B cell (primary cell): Measurements from ENCODE around the gene CMC1. TPM values are rescaled to one million over a fixed set of nuclear protein-coding genes. Genes with fewer than 3 reads are reported as not detected.

ENCODE experiments used
- ATAC-seq: fragments of 200-7000 bp; cut with Tn5 transposase; one replicate; pipeline ENCODE4 v1.10.0; 2021; ENCODE audit warnings: low read depth, mild to moderate bottlenecking, moderate number of reproducible peaks, moderate library complexity
- CTCF ChIA-PET: fragments of 350-600 bp; sonication (Branson Sonifier 250); formaldehyde crosslinking; loops from one replicate; lab custom pipeline; 2021; ENCODE audit warnings: antibody characterized with exemption, inconsistent platforms; lab: Charles Lee
- POLR2A ChIA-PET: fragments of 350-600 bp; sonication (Branson Sonifier 250); formaldehyde crosslinking; loops from one replicate; lab custom pipeline; 2021; ENCODE audit warnings: antibody characterized with exemption; lab: Charles Lee
- DNase-seq: peaks from one replicate; pipeline ENCODE4 v3.0.0; 2013
- H2AFZ ChIP-seq: 2 replicates; pipeline ENCODE4 v1.6.1; 2012; ENCODE audit warnings: mild to moderate bottlenecking, low read depth, low read length; ENCODE audit not compliant: insufficient read depth, poor library complexity, severe bottlenecking
- H3K27ac ChIP-seq, 2 donors: 1 replicate in 1 of 2; 2 replicates in 1 of 2; pipeline ENCODE4 v1.5.1; 2012 to 2013; ENCODE audit warnings: low read length in 2 of 2, mild to moderate bottlenecking in 2 of 2, moderate library complexity in 1 of 2
- H3K27me3 ChIP-seq, 4 experiments: fragments of 200-600 bp in 1 of 4; sonication (generic) in 1 of 4; replicated peaks in 1 of 4; 1 replicate in 2 of 4; 2 replicates in 2 of 4; pipeline versions ENCODE4 v1.6.1 to v1.7.0; 2013 to 2016; ENCODE audit warnings: low read length in 3 of 4, mild to moderate bottlenecking in 2 of 4, mixed read lengths in 1 of 4, moderate library complexity in 1 of 4; ENCODE audit not compliant: insufficient read depth in 4 of 4, control insufficient read depth in 3 of 4; ENCODE audit errors: control extremely low read depth in 1 of 4
- H3K36me3 ChIP-seq, 2 experiments: replicated peaks in 1 of 2; 1 replicate in 1 of 2; 2 replicates in 1 of 2; pipeline versions ENCODE4 v1.6.1 to v1.7.1; 2013; ENCODE audit warnings: low read length in 1 of 2; ENCODE audit not compliant: insufficient read depth in 2 of 2, control insufficient read depth in 1 of 2; ENCODE audit errors: control extremely low read depth in 1 of 2, extremely low read depth in 1 of 2
- H3K4me1 ChIP-seq, 2 donors: fragments of 200-600 bp in 1 of 2; sonication (generic) in 1 of 2; 1 replicate in 1 of 2; 2 replicates in 1 of 2; pipeline versions ENCODE4 v1.5.1 to v1.6.1; 2013 to 2017; ENCODE audit warnings: low read length in 2 of 2; ENCODE audit not compliant: control insufficient read depth in 2 of 2, insufficient read depth in 2 of 2
- H3K4me2 ChIP-seq: replicated peaks from 2 replicates; pipeline ENCODE3; 2012; ENCODE audit warnings: mild to moderate bottlenecking, low read depth, low read length; ENCODE audit not compliant: poor library complexity, severe bottlenecking
- H3K4me3 ChIP-seq, 5 experiments: fragments of 200-600 bp in 1 of 5; sonication (generic) in 1 of 5; 1 replicate in 3 of 5; 2 replicates in 2 of 5; pipeline versions ENCODE4 v1.5.1 to v1.7.0; 2011 to 2016; ENCODE audit warnings: low read length in 4 of 5, mild to moderate bottlenecking in 4 of 5, low read depth in 2 of 5, control low read depth in 1 of 5, moderate library complexity in 1 of 5; ENCODE audit not compliant: insufficient read depth in 1 of 5; ENCODE audit errors: control extremely low read depth in 1 of 5, extremely low read depth in 1 of 5
- H3K79me2 ChIP-seq: fragments of 200-600 bp; sonication (generic); one replicate; pipeline ENCODE4 v1.6.0; 2016; ENCODE audit warnings: low read length; ENCODE audit not compliant: control insufficient read depth, insufficient read depth
- H3K9ac ChIP-seq: fragments of 200-600 bp; sonication (generic); 2 replicates; pipeline ENCODE4 v1.6.1; 2017; ENCODE audit warnings: mild to moderate bottlenecking, low read length, moderate library complexity
- H3K9me3 ChIP-seq, 3 donors: one replicate each; pipeline versions ENCODE4 v1.6.1 to v1.7.1; 2013; ENCODE audit warnings: low read length in 2 of 3; ENCODE audit not compliant: control insufficient read depth in 2 of 3, insufficient read depth in 1 of 3; ENCODE audit errors: control extremely low read depth in 1 of 3
- H4K20me1 ChIP-seq: 2 replicates; pipeline ENCODE4 v1.6.0; 2012; ENCODE audit warnings: mild to moderate bottlenecking, low read length; ENCODE audit not compliant: insufficient read depth, control insufficient read depth, poor library complexity, severe bottlenecking
- H3K27ac Mint-ChIP-seq: one replicate; pipeline ENCODE4 v1.8.0; 2021; ENCODE audit warnings: mixed read lengths
- H3K27me3 Mint-ChIP-seq: one replicate; pipeline ENCODE4 v1.8.0; 2021; ENCODE audit warnings: mixed read lengths
- H3K4me1 Mint-ChIP-seq: one replicate; pipeline ENCODE4 v1.8.0; 2021; ENCODE audit warnings: mixed read lengths
- H3K4me3 Mint-ChIP-seq: one replicate; pipeline ENCODE4 v1.8.0; 2021; ENCODE audit warnings: mixed read lengths
- H3K9me3 Mint-ChIP-seq: one replicate; pipeline ENCODE4 v1.8.0; 2022; ENCODE audit warnings: mixed read lengths; ENCODE audit not compliant: insufficient read depth
- EZH2 ChIP-seq: IDR thresholded peaks from 2 replicates; pipeline ENCODE4 v1.6.1; 2012; ENCODE audit warnings: borderline replicate concordance, low read depth, mild to moderate bottlenecking, moderate library complexity, low read length; ENCODE audit not compliant: insufficient read depth, poor library complexity, severe bottlenecking
- WGBS: methylation state at CpG from one replicate; pipeline ENCODE4 v1.1.5; 2013; ENCODE audit warnings: missing lambda C conversion rate; ENCODE audit not compliant: insufficient coverage; 5-methylcytosine and 5-hydroxymethylcytosine counted together
- intact Hi-C: fragments of 100-400 bp; cut with micrococcal nuclease; formaldehyde crosslinking; loops from one replicate; pipeline ENCODE4 v1.10.0; 2022
- polyA plus RNA-seq: library from polyadenylated mRNA; depleted of rRNA; stranded (reverse); fragments of >200 nt; gene quantifications from 2 replicates; pipeline ENCODE4 v1.2.3, GENCODE V29; 2012
- total RNA-seq, 2 donors: library from RNA; stranded (reverse); fragments of 120-200 nt in 1 of 2; gene quantifications; 1 replicate in 1 of 2; 2 replicates in 1 of 2; pipeline versions ENCODE4 v1.2.3 to v1.2.4, GENCODE V29; 2013 to 2022
- TF ChIP-seq, protein P1 (sequence below): fragments of 200-600 bp; IDR thresholded peaks from one replicate; pipeline ENCODE4 v1.8.0; 2022; ENCODE audit warnings: antibody characterized with exemption, mild to moderate bottlenecking

The CMC1 gene
- total and polyA plus RNA-seq, 2 donors (not counting 1 experiment from before 2014, with no cell fraction given): 6.7 to 14.5 TPM

DNA sequence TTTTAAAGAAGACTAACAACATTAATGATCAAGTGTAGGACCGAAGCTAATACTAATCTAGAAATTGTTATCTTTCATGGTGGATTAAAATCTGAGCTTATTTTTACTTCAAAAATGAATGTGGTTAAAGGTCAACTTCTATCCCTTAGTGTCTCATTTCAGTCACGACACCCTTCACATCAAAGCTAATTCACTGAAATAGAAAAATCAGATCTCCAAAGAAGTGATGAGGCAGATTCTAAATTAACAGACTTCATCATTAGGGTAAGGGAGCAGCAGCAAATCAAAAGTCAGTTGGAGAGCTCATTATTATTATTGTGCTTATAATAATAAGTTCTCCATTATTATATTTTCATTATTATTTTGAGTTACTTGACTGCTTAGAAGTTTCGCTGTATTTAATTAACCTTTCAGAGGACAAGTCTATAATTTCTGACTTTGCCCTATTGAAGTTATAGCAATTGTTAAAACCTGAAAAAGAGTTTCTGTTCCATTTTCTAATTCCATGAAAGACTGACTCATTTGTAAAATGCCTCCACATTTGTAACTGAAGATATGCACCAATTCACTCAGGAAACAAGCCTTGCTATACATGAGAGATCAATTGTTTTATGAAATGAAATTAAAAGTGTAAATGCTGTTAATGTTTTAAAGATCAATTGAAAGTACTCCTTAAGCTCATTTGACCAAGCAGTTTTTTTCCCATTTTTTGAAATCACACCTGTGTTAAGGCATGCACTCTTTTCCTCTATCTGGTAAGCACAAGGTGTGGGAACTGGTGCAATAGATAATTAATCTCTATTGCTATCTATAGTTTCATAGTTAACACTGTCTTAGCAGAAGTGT, 23.1 kb upstream of the CMC1 start:
- Mint-ChIP-seq H3K4me3 (no peak overlapping the region), H3K27me3 (peaks cover 7% of the 10 kb centered on the region)
- CTCF ChIA-PET: no interaction called here

DNA sequence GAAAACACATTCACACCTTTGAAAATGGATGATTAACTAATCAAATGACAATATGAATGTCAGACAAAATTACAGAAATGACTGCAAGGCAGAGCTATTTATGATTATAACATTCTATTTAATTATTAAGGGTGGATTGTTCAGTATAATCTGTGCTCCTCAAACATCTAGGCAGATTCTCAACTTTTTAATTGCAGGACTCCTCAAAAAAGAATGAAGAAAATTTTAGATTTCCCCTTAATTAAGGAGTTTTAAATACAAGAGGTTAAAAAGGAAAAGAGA, 22.6 kb upstream of the CMC1 start:
- intact Hi-C loops: no loop called here
- Mint-ChIP-seq H3K4me3 (no peak overlapping the region), H3K27ac (no peak overlapping the region), H3K4me1 (no peaks in the 10 kb centered on the region), H3K9me3 (no peaks in the 10 kb centered on the region), H3K27me3 (peaks cover 8% of the 10 kb centered on the region)
- no peaks in the 10 kb centered on the region for H3K36me3 ChIP-seq
- CTCF ChIA-PET: no interaction called here
- H3K4me2 ChIP-seq: no peak overlapping the region
- peaks cover 0 to 5% (median 0%) of the 10 kb centered on the region in 4 experiments for H3K27me3 ChIP-seq
- POLR2A ChIA-PET: no interaction called here
- ATAC-seq (no peak), DNase-seq (no peak)
- H3K9me3 ChIP-seq: peaks cover 0 to 2% (median 2%) of the 10 kb centered on the region in 3 donors
- no peaks in the 10 kb centered on the region for H4K20me1 ChIP-seq
- no peak overlapping the region for H2AFZ ChIP-seq
- no peak overlapping the region for H3K9ac ChIP-seq
- no peaks in the 10 kb centered on the region for H3K4me1 ChIP-seq
- no peak for TF ChIP-seq EZH2
- TF ChIP-seq, protein P1, sequence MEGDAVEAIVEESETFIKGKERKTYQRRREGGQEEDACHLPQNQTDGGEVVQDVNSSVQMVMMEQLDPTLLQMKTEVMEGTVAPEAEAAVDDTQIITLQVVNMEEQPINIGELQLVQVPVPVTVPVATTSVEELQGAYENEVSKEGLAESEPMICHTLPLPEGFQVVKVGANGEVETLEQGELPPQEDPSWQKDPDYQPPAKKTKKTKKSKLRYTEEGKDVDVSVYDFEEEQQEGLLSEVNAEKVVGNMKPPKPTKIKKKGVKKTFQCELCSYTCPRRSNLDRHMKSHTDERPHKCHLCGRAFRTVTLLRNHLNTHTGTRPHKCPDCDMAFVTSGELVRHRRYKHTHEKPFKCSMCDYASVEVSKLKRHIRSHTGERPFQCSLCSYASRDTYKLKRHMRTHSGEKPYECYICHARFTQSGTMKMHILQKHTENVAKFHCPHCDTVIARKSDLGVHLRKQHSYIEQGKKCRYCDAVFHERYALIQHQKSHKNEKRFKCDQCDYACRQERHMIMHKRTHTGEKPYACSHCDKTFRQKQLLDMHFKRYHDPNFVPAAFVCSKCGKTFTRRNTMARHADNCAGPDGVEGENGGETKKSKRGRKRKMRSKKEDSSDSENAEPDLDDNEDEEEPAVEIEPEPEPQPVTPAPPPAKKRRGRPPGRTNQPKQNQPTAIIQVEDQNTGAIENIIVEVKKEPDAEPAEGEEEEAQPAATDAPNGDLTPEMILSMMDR: no peak
- no peaks in the 10 kb centered on the region for H3K79me2 ChIP-seq
- H3K4me3 ChIP-seq: no peak overlapping the region
- H3K27ac ChIP-seq: no peak overlapping the region

More for the DNA sequence above, 23.1 kb upstream of the CMC1 start:
- POLR2A ChIA-PET: no interaction called here
- H3K27ac ChIP-seq: no peak overlapping the region
- no peaks in the 10 kb centered on the region for H3K36me3 ChIP-seq
- H3K4me1 ChIP-seq: no peaks in the 10 kb centered on the region
- WGBS: no CpG with 5 or more reads among the region's 3 CpGs
- H3K9me3 Mint-ChIP-seq: no peaks in the 10 kb centered on the region
- TF ChIP-seq, protein P1: no peak
- intact Hi-C loops: no loop called here
- no peaks in the 10 kb centered on the region for H4K20me1 ChIP-seq
- H2AFZ ChIP-seq: no peak overlapping the region
- DNase-seq (no peak), ATAC-seq (no peak)
- H3K4me1 Mint-ChIP-seq: no peaks in the 10 kb centered on the region
- peaks cover 0 to 5% (median 0%) of the 10 kb centered on the region in 4 experiments for H3K27me3 ChIP-seq
- no peak overlapping the region for H3K4me2 ChIP-seq
- H3K79me2 ChIP-seq: no peaks in the 10 kb centered on the region
- H3K27ac Mint-ChIP-seq: no peak overlapping the region
- H3K9ac ChIP-seq: no peak overlapping the region
- H3K9me3 ChIP-seq: peaks cover 0 to 2% (median 2%) of the 10 kb centered on the region in 3 donors
- no peak overlapping the region for H3K4me3 ChIP-seq
